ENCODE data around the gene CRHR2.

DNA sequence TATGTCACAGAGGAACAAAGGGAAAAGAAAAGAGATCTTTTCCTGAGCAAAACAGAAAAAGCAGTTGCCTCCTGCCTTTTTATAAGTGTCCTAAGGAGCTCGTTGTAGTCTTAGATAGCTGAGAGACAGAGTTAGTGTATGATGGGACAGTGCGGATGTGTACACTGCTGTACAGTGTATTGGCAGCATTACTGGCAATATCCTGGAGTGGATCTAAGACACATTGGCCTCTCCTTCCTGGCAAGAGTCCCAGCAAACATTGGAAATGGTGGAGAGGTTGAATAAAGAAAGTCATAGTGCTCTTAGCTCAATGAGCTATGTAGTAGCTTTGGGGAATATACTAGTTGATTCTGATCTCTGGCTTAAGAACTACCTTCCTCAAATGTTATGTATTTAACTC lies 64.9 kb downstream of the CRHR2 start:
- TF ChIP-seq EZH2 (IDR thresholded peaks at IDR 0.05; ENCODE audit: borderline replicate concordance, low read length) = no peak
- TF ChIP-seq, protein P1, sequence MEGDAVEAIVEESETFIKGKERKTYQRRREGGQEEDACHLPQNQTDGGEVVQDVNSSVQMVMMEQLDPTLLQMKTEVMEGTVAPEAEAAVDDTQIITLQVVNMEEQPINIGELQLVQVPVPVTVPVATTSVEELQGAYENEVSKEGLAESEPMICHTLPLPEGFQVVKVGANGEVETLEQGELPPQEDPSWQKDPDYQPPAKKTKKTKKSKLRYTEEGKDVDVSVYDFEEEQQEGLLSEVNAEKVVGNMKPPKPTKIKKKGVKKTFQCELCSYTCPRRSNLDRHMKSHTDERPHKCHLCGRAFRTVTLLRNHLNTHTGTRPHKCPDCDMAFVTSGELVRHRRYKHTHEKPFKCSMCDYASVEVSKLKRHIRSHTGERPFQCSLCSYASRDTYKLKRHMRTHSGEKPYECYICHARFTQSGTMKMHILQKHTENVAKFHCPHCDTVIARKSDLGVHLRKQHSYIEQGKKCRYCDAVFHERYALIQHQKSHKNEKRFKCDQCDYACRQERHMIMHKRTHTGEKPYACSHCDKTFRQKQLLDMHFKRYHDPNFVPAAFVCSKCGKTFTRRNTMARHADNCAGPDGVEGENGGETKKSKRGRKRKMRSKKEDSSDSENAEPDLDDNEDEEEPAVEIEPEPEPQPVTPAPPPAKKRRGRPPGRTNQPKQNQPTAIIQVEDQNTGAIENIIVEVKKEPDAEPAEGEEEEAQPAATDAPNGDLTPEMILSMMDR (conservative IDR thresholded peaks at IDR 0.05 in 1 of 2, IDR thresholded peaks at IDR 0.05 in 1 of 2; ENCODE audit: extremely low read depth in 1 of 2, insufficient read depth in 1 of 2, low read depth in 1 of 2, low read length in 2 of 2) = no peak

Data from mammary epithelial cell (primary cell).